Ammon's horn (tissue), 1 donor: Measurements from ENCODE around the gene ITM2B.
"Not testable (repeated sequence)": the region's sequence is repeated elsewhere in the genome, so short reads cannot be mapped to it uniquely, and the experiment has no call there.

Experiments used
- DNase-seq: peaks from one replicate; pipeline ENCODE4 v3.0.0-alpha.2; 2016; ENCODE audit warnings: low spot score

The ITM2B gene

DNA sequence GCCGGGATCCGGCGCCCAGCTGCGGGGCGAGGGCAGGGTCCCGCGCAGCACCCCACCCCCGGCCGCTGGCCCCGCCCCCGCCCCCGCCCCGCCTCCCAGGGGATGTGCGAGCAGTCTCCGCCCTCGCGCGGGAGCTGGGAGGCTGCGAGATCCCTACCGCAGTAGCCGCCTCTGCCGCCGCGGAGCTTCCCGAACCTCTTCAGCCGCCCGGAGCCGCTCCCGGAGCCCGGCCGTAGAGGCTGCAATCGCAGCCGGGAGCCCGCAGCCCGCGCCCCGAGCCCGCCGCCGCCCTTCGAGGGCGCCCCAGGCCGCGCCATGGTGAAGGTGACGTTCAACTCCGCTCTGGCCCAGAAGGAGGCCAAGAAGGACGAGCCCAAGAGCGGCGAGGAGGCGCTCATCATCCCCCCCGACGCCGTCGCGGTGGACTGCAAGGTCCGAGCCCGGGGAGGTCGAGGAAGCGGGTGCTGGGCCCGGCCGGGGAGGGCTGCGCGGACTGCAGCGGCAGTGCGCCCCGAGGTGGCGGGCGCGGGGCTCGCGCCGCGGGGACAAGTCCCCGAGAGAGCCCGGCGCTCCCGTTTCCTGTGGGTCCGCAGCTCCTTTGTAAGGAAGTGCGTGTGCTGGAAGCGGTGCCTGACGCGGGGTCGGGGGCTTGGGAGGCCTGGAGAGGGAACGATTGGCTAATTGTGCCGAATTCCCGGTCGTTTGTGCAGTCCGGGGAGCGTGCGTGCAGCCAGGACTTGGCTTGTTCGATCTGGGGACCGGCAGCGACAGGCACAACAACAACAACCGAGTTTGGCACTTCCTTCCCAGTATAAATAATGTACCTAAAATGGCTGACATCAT lies at the start of gene ITM2B:
Gene ITM2B (plus strand): TSS at position 161 of the 843 bp plus-strand sequence. CDS start 155 bp downstream, at position 316.
- peak; percentile 88 for DNase-seq

GRCh38 chr13:48184260-48184659 lies 48.7 kb upstream of the ITM2B start:
- DNase-seq = no peak

GRCh38 chr13:48185018-48185417 lies 48.0 kb upstream of the ITM2B start:
- no peak for DNase-seq

DNA sequence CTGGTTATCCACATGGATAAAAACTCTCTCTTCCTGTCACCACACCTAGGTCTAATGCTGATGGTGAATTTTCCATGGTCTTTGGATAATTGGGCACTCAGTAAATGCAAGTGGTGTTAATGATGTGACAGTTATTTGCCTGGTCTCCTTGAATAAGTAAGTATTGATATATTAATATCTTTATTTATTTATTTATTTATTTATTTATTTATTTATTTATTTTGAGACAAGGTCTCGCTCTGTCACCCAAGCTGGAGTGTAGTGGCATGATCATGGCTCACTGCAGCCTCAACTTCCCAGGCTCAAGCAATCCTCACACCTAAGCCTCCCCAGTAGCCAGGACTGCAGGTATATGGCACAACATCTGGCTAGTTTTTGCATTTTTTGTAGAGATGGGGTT lies 46.3 kb upstream of the ITM2B start:
- DNase-seq = no peak

- peak; percentile 22 for DNase-seq
Measured at GRCh38 chr13:48188131-48188530, 44.9 kb upstream of the ITM2B start.

- DNase-seq = no peak
Measured at GRCh38 chr13:48188601-48189000, 44.4 kb upstream of the ITM2B start.

DNA sequence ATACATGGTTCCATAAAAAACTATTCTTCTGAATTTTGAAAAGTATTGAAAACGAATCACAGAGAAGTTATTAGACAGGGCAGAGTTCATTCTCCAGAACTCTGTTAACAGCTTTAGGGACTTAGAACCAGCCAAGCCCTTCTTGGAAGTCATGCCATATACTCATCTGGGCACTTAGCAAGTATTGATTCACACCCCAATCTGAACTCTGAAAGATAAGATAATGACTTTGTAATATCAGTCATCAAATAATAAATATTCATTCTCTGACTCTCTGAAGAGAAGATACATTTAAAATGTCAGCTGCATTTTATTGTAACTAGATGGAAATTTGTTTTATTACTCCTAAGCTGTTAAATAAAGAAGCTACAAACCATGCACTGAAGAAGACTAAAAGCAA lies 43.8 kb upstream of the ITM2B start:
- DNase-seq = no peak

GRCh38 chr13:48192411-48192935 lies 40.5 kb upstream of the ITM2B start:
- peak; percentile 48 for DNase-seq

DNA sequence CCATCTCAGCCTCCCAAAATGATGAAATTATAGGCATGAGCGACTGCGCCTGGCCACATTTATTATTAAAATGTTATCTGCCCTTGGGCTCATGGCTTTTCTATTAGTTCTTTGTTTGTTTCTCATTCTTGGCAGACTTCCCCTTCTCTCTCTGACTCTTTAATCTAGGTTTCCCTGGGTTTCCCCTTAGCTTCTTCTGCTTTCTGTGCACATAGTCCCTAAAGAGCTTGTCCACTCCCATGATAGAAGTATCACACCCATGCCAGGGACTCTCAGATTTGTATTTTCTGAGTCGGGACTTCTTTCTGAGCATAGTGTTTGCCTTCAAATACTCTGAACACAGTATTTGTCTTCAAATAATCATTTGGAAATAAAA lies 38.6 kb upstream of the ITM2B start:
- peak; percentile 31 for DNase-seq

DNA sequence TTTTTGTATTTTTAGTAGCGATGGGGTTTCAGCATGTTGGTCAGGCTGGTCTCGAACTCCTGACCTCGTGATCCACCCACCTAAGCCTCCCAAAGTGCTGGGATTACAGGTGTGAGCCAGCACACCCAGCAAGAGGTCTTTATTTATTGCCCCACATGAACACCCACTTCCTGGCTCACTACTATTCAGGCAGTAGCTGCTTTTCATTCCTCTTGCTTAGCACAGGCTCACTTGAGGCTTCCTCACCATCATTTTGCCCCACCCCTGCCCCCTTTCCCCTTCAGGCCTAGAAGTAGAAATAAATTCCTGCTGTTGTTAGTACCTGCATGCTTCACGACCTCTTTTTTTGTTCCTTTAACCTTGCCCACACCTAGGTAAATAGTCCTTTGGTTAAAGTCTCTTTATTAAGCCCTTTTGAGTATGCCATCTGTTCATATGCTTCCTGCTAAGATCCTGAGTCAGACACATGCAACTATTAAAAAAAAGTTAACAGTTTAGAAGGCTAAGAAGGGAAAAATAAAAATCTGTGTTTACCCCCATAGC lies 33.5 kb upstream of the ITM2B start:
- DNase-seq = no peak

DNA sequence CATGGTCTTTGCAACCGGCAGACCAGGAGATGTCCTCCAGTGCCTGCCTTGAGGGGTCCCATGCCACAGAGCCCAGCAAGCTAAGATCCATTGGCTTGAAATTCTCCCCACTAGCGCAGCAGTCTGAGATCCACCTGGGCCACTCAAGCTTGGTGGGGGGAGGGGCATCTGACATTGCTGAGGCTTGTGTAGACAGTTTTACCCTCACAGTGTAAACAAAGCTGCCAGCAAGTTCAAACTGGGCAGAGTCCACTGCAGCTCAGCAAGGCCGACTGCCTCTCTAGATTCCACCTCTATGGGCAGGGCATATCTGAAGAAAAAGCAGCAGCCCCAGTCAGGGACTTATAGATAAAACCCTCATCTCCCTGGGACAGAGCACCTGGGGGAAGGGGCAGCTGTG lies 32.0 kb upstream of the ITM2B start:
- no peak for DNase-seq

GRCh38 chr13:48207207-48207606 lies 25.8 kb upstream of the ITM2B start:
- not testable (repeated sequence) for DNase-seq

- no peak for DNase-seq
Measured at GRCh38 chr13:48210178-48210577, 22.8 kb upstream of the ITM2B start.

DNA sequence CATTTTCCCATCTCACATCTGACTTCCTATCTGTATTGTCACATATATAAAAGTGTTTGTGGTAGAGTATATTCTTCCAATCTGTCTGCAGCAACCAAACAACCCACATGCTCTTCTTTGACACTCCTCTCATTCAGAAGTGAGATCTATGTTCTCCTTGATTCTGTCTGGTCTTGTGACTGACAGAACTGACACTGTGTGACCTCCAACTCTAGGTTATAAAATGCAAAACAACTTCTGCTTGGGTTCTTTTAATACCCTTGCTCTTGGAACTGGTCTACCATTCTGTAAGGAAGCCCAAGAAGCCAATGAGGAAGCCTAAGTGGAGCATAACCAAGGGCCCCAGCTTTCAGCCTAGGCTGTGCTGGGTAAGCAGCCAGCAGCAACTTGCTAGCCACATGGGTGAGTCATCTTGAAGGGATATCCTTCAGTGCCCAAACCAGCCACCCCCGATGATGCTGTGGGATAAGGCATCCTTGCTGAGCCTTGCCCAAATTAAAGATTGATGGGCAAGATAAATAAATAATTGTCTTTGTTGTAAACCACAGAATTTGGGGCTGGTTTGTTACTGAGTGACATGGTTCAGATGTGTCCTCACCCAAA lies 18.4 kb upstream of the ITM2B start:
- DNase-seq = no peak

GRCh38 chr13:48215511-48216203 lies 17.3 kb upstream of the ITM2B start:
- DNase-seq = not testable (repeated sequence)

DNA sequence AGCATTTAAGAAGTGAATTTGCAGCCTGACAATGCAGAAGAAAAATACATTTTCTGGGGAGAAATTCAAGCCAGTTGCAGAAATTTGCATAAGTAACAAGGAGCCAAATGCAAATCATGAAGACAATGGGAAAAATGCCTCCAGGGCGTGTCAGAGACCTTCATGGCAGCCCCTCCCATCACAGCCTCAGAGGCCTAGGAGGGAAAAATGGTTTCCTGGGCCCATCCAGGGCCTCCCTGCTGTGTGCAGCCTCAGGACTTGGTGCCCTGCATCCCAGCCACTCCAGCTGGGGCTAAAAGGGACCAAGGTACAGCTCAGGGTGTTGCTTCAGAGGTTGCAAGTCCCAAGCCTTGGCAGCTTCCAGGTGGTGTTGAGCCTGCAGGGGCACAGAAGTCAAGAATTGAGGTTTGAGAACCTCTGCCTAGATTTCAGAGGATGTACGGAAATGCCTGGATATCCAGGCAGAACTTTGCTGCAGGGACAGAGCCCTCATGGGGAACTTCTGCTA lies 16.7 kb upstream of the ITM2B start:
- DNase-seq = no peak

DNA sequence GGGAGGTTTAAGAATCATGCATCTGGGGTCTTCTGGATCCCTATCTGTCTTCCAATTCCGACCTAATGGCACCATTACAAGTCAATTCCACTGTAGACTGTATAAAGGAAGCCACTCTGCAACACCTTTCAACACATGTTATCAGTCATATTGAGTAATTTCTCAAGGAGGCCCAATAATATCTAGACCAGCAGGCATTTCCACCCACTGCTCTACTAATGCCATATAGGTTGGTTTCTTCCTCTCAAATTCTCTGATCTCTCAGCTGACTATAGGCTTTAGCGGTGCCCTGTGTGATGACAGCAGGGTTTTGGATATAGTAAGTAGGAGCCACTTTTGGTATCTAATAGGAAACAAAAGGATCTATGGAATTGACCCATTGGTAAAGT lies 12.4 kb upstream of the ITM2B start:
- no peak for DNase-seq

GRCh38 chr13:48220981-48221685 lies 11.9 kb upstream of the ITM2B start:
- no peak for DNase-seq

- DNase-seq = no peak
Measured at GRCh38 chr13:48221686-48222187, 11.3 kb upstream of the ITM2B start.

DNA sequence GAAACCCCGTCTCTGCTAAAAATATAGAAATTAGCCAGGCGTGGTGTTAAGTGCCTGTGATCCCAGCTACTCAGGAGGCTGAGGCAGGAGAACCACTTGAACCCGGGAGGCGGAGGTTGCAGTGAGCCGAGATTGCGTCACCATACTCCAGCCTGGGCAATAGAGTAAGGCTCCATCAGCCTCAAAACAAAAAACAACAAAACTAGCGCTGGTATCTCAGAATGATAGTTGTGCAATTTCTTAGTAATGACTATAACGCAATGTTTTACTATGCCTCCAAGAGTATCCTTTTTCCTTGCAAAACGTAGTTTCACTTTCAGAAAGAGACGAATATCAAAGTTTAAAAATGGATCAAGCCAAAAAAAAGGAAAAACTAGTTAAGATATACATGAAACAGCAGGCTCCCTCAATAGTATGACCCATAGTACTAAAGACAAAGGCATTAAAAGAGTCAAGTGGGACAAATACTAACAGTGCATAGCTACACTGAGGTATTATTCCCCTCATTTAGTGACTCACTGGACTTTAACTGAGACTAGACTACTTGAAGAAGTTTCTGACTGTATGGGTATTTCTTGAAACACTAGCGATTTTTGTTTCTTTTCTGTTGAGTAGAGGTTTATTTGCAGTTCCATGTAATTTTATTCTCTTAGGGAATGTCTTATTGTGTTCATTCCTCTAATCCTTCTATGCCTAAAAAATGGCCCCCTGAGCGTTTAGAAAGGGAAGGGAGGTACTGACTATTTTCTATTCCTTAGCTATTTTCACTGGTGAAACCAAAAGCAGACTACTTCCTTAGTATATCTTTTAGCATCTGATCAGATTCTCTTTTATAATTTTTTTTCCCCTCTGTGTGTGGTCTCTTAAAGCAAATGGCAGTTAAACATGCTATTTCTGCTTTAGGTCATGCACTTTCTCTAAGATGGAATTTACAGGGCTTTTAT lies 10.4 kb upstream of the ITM2B start:
- DNase-seq = no peak
